Lung (tissue), 12 donors: Measurements from ENCODE around the gene DHX38. TPM values are rescaled to one million over a fixed set of nuclear protein-coding genes. Genes with fewer than 3 reads are reported as not detected.

ENCODE experiments used
- ATAC-seq: fragments of 200-7000 bp; cut with Tn5 transposase; one replicate; pipeline ENCODE4 v1.9.1; 2020; ENCODE audit warnings: moderate number of reproducible peaks; ENCODE audit not compliant: insufficient read depth, low FRiP score
- DNase-seq, 3 donors: peaks; one replicate each; pipeline ENCODE4 v3.0.0-alpha.2; 2013 to 2017
- H3K27ac ChIP-seq, 2 donors: one replicate each; pipeline ENCODE4 v1.5.1; 2013; ENCODE audit warnings: mild to moderate bottlenecking in 2 of 2, moderate library complexity in 2 of 2, control low read depth in 1 of 2, inconsistent platforms in 1 of 2, low read depth in 1 of 2, low read length in 1 of 2
- H3K27me3 ChIP-seq, 3 donors: one replicate each; pipeline ENCODE4 v1.5.1; 2013; ENCODE audit warnings: low read length in 2 of 3; ENCODE audit not compliant: control insufficient read depth in 3 of 3, insufficient read depth in 3 of 3
- H3K36me3 ChIP-seq, 4 donors: one replicate each; pipeline ENCODE4 v1.5.1; 2013; ENCODE audit warnings: low read length in 4 of 4, mild to moderate bottlenecking in 1 of 4, moderate library complexity in 1 of 4; ENCODE audit not compliant: control insufficient read depth in 4 of 4, insufficient read depth in 4 of 4
- H3K4me1 ChIP-seq, 5 donors: one replicate each; pipeline ENCODE4 v1.5.1; 2013; ENCODE audit warnings: low read length in 5 of 5, mild to moderate bottlenecking in 2 of 5, moderate library complexity in 1 of 5; ENCODE audit not compliant: control insufficient read depth in 5 of 5, insufficient read depth in 5 of 5
- H3K4me3 ChIP-seq: one replicate; pipeline ENCODE4 v1.5.1; 2013; ENCODE audit warnings: mild to moderate bottlenecking, control low read depth, moderate library complexity
- H3K9ac ChIP-seq, 2 donors: one replicate each; pipeline ENCODE4 v1.5.1; 2013; ENCODE audit warnings: low read length in 2 of 2, control low read depth in 1 of 2; ENCODE audit not compliant: insufficient read depth in 1 of 2
- H3K9me3 ChIP-seq, 4 donors: one replicate each; pipeline ENCODE4 v1.5.1; 2013; ENCODE audit warnings: low read length in 3 of 4, mild to moderate bottlenecking in 1 of 4, moderate library complexity in 1 of 4; ENCODE audit not compliant: control insufficient read depth in 4 of 4, insufficient read depth in 3 of 4
- CTCF ChIP-seq: IDR thresholded peaks from 2 replicates; pipeline ENCODE4 v1.5.1; 2012; ENCODE audit warnings: mild to moderate bottlenecking; ENCODE audit errors: control extremely low read depth, extremely low read depth
- WGBS, 2 donors: extraction: QIAGEN DNeasy Blood & Tissue Kit; methylation state at CpG; one replicate each; pipeline ENCODE4 v1.1.7; 2013; 5-methylcytosine and 5-hydroxymethylcytosine counted together
- polyA plus RNA-seq, 2 donors: library from polyadenylated mRNA; stranded (reverse); fragments of 200-250 nt; gene quantifications; one replicate each; pipeline ENCODE4 v1.2.1, GENCODE V29; 2013
- total RNA-seq, 2 donors: library from RNA; depleted of rRNA in 1 of 2; stranded (reverse); fragments of >200 nt in 1 of 2; gene quantifications; one replicate each; pipeline ENCODE4 v1.2.1, GENCODE V29; 2014 to 2021
- donor health status: control.
- donor health status: control.
- donor health status: Bipolar disorder and iron deficiency.
- donor health status: healthy.
- donor health status: DM: yes; HTN: yes; CAD: no.

Gene DHX38
- total and polyA plus RNA-seq, 4 donors = 39.6 to 62.3 (median 45.5) TPM

DNA sequence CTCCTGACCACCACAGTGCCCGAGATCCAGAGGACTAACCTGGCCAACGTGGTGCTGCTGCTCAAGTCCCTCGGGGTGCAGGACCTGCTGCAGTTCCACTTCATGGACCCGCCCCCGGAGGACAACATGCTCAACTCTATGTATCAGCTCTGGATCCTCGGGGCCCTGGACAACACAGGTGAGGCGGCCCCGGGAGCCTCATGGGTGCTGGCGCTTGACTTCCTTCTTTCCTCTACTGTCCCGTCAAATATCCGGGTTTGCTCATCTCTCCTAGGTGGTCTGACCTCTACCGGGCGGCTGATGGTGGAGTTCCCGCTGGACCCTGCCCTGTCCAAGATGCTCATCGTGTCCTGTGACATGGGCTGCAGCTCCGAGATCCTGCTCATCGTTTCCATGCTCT, 13.7 kb downstream of the DHX38 start:
- H3K9me3 ChIP-seq = no peaks in the 10 kb centered on the region
- DNase-seq (no peak), ATAC-seq (no peak)
- H3K27ac ChIP-seq = no peak overlapping the region
- no peak for TF ChIP-seq CTCF
- H3K9ac ChIP-seq = no peak overlapping the region
- H3K4me1 ChIP-seq = no peaks in the 10 kb centered on the region
- 95% methylated on average over 17 of the region's 17 CpGs for WGBS, 2 donors
- peaks cover 54 to 89% (median 68%) of the 10 kb centered on the region in 4 donors for H3K36me3 ChIP-seq
- no peak overlapping the region for H3K4me3 ChIP-seq
- no peaks in the 10 kb centered on the region for H3K27me3 ChIP-seq

DNA sequence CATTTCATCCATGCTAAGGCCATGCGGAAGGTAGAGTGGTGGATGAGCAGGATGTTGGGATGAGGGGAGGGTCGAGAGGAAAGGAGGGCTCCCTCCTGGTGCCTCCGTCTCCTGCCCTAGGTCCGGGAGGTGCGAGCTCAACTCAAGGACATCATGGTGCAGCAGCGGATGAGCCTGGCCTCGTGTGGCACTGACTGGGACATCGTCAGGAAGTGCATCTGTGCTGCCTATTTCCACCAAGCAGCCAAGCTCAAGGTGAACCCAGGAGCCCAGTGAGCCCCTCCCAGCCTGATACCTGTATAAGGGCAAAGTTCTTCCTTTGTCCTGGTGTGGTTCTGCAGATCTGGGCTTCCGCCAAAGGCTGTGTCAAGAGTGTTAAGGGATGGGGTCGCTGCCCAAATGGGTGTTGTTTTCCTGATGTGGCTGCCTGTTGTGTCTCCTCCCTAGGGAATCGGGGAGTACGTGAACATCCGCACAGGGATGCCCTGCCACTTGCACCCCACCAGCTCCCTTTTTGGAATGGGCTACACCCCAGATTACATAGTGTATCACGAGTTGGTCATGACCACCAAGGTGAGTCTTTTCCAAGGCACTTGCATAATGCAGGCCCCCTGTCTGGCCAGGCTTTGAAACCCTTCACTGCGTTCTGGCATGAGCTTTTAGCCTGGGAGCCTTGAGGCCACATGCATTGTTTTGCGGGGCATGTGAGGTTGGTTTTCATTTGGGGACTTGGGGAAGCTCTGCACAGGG, 14.9 kb downstream of the DHX38 start:
- WGBS, 2 donors = 91 to 94% methylated on average over 16 of the region's 16 CpGs
- Histone ChIP-seq H3K9me3 (no peaks in the 10 kb centered on the region), H3K36me3 (peaks cover 47 to 84% (median 60%) of the 10 kb centered on the region in 4 donors), H3K9ac (no peak overlapping the region), H3K4me1 (no peaks in the 10 kb centered on the region), H3K27me3 (no peaks in the 10 kb centered on the region), H3K27ac (no peak overlapping the region), H3K4me3 (no peak overlapping the region)
- ATAC-seq (no peak), DNase-seq (no peak)
- TF ChIP-seq CTCF = no peak

DNA sequence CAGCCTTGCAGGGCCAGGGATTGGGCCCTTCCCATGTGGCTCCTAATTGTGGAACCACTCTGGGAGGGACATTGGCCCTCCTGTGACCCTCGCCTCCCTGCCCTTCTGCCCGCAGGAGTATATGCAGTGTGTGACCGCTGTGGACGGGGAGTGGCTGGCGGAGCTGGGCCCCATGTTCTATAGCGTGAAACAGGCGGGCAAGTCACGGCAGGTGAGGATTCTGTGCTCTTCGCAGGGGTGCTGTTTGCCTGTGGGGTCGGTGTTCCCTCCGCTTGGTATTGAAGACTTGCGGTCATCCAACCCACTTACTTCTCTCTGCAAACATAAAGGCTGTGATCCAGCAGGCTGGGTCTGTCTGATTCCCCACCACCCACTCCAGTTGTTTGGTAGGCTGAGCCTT, 15.7 kb downstream of the DHX38 start:
- Histone ChIP-seq H3K9ac (no peak overlapping the region), H3K4me1 (no peaks in the 10 kb centered on the region), H3K9me3 (no peaks in the 10 kb centered on the region), H3K36me3 (peaks cover 43 to 77% (median 53%) of the 10 kb centered on the region in 4 donors), H3K27me3 (no peaks in the 10 kb centered on the region), H3K27ac (no peak overlapping the region), H3K4me3 (no peak overlapping the region)
- TF ChIP-seq CTCF = no peak
- WGBS, 2 donors = 97% methylated on average over 12 of the region's 12 CpGs
- DNase-seq = no peak
- ATAC-seq = no peak
